ENCODE data around the gene ZCCHC7. TPM values are rescaled to one million over a fixed set of nuclear protein-coding genes. Genes with fewer than 3 reads are reported as not detected.
A peak's percentile ranks its signal among the peaks of the same experiment; 100 is the strongest.

The ZCCHC7 gene
- total and polyA plus RNA-seq, 9 of the 15 experiments (the other 6 are each of a cell fraction or from before 2014, with no cell fraction given): 34.1 to 68.9 (median 48.8) TPM

DNA sequence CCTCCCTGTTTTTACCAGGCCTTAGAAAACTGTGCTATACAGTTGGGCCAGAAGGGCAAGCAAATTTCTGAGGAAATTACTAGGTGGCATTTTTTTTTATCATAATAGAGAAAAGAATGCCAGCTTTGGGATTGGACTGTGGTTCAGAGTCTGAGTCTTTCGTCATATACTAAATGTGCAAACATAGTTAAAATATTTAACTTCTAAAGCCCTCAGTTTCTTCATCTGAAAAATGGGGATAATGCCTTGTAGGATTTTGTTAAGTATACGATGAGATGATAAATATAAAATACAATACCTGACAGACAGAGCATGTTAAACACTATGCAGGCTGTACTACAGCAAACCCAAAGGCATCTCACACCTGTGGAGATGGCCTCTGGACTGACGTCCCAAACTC, 214.9 kb downstream of the ZCCHC7 start:
- in situ Hi-C loops (cut with MboI): no loop called here
- Histone ChIP-seq H3K4me2 (ENCODE audit: insufficient read depth, low read length) (no peak overlapping the region), H2AFZ (ENCODE audit: low read depth, low read length) (no peak overlapping the region), H3K4me1 (replicated peaks in 1 of 2; ENCODE audit: control insufficient read depth in 2 of 2, insufficient read depth in 2 of 2, low read length in 2 of 2) (peaks cover 0 to 30% of the 10 kb centered on the region in 2 experiments; a peak in 3 of 5 replicates), H3K27me3 (ENCODE audit: control insufficient read depth in 2 of 2, insufficient read depth in 2 of 2, low read length in 2 of 2) (no peaks in the 10 kb centered on the region), H4K20me1 (replicated peaks; ENCODE audit: control insufficient read depth, insufficient read depth, low read length) (no peaks in the 10 kb centered on the region), H3K9me3 (replicated peaks; ENCODE audit: control insufficient read depth, insufficient read depth, low read depth, low read length) (no peaks in the 10 kb centered on the region), H3K4me3 (no peak overlapping the region), H3K9ac (ENCODE audit: insufficient read depth in 1 of 2, low read depth in 2 of 2, low read length in 2 of 2) (no peak overlapping the region), H3K27ac (ENCODE audit: extremely low read depth, low read depth, low read length) (no peak overlapping the region), H3K9me1 (ENCODE audit: control insufficient read depth, insufficient read depth, low read length) (no peaks in the 10 kb centered on the region), H3K79me2 (ENCODE audit: control insufficient read depth, insufficient read depth, low read length) (peaks cover 32% of the 10 kb centered on the region), H3K36me3 (ENCODE audit: control insufficient read depth, insufficient read depth, low read length) (peaks cover 10% of the 10 kb centered on the region; the same call in 2 of the 3 replicates)
- POLR2A ChIA-PET: no interaction called here
- ATAC-seq (peak; percentile 19; the same call in 2 of the 3 replicates), FAIRE-seq (no peak), DNase-seq (ENCODE audit: extremely low read depth in 1 of 4, low spot score in 3 of 4) (no peak)
- intact Hi-C loops (cut with micrococcal nuclease): loop anchor here (5.0 kb wide), 1 partner anchor 52 kb away; no protein-coding TSS in a partner anchor
- 74% methylated on average over 3 of the region's 3 CpGs for WGBS (ENCODE audit: insufficient coverage, low coverage, missing lambda C conversion rate)
- BruUV-seq (replicated peaks): no TSS peak
- CTCF ChIA-PET (ENCODE audit: low intra/inter-chr PET ratio): no interaction called here
- no peak for TF ChIP-seq FOS (IDR thresholded peaks at IDR 0.05; ENCODE audit: extremely low read depth, insufficient read length)
- TF ChIP-seq TAF1 (IDR thresholded peaks at IDR 0.05; ENCODE audit: control insufficient read depth, extremely low read depth, insufficient read depth, low read length, severe bottlenecking): no peak
- 0 out of 4 replicates have a peak, but pooled peaks of 1 of the 2 experiments have one; percentile 13 for TF ChIP-seq ZNF318 (IDR thresholded peaks at IDR 0.05; ENCODE audit: borderline replicate concordance in 1 of 2, low read depth in 1 of 2)
- no peak for TF ChIP-seq TEAD1 (CRISPR knock-in tag; IDR thresholded peaks at IDR 0.05)
- TF ChIP-seq IFI16 (CRISPR knock-in tag; IDR thresholded peaks at IDR 0.05): no peak
- no peak for TF ChIP-seq POLR2AphosphoS2 (IDR thresholded peaks at IDR 0.05; ENCODE audit: low read length)
- TF ChIP-seq HDAC2 (IDR thresholded peaks at IDR 0.05): peak; percentile 64; the same call in 1 of the 2 replicates
- TF ChIP-seq ZNF830 (CRISPR knock-in tag; IDR thresholded peaks at IDR 0.05): no peak
- TF ChIP-seq, protein P1, sequence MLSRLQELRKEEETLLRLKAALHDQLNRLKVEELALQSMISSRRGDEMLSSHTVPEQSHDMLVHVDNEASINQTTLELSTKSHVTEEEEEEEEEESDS (CRISPR knock-in tag; IDR thresholded peaks at IDR 0.05): no peak
- TF ChIP-seq ZKSCAN3 (CRISPR knock-in tag; IDR thresholded peaks at IDR 0.05): no peak
- no peak for TF ChIP-seq ARHGAP35 (IDR thresholded peaks at IDR 0.05; ENCODE audit: partially characterized antibody)
- no peak for TF ChIP-seq KAT8 (IDR thresholded peaks at IDR 0.05; ENCODE audit: low read depth)
- no peak for TF ChIP-seq ZNF586 (CRISPR knock-in tag; conservative IDR thresholded peaks at IDR 0.05)
- TF ChIP-seq BACH1 (tag; IDR thresholded peaks at IDR 0.05): no peak
- no peak for TF ChIP-seq MYBL2 (IDR thresholded peaks at IDR 0.05; ENCODE audit: low read depth)
- TF ChIP-seq MYBL2 (CRISPR knock-in tag; IDR thresholded peaks at IDR 0.05; ENCODE audit: borderline replicate concordance): no peak
- TF ChIP-seq ESRRB (CRISPR knock-in tag; IDR thresholded peaks at IDR 0.05; ENCODE audit: borderline replicate concordance): no peak
